Prostate gland (tissue), 2 donors: Measurements from ENCODE around the gene STARD9.

ENCODE experiments used
- POLR2A ChIP-seq: fragments of 450-650 bp; IDR thresholded peaks from one replicate; pipeline ENCODE4 v1.6.1; 2016; ENCODE audit warnings: antibody characterized with exemption, mild to moderate bottlenecking
- POLR2AphosphoS5 ChIP-seq: sonication (generic); formaldehyde crosslinking; IDR thresholded peaks from one replicate; pipeline ENCODE4 v1.6.1; 2017; ENCODE audit warnings: antibody characterized with exemption
- TF ChIP-seq, protein P1 (sequence below), 4 experiments: fragments of 200-600 bp in 2 of 4; fragments of 450-650 bp in 2 of 4; sonication (generic) in 2 of 4; IDR thresholded peaks; 1 replicate in 3 of 4; 2 replicates in 1 of 4; pipeline ENCODE4 v1.5.1; 2016 to 2019; ENCODE audit warnings: antibody characterized with exemption in 4 of 4, mild to moderate bottlenecking in 2 of 4, moderate library complexity in 2 of 4

GRCh38 chr15:42672444-42672843, 97.0 kb downstream of the STARD9 start:
- TF ChIP-seq POLR2A (no peak), POLR2AphosphoS5 (no peak)
- TF ChIP-seq, protein P1, sequence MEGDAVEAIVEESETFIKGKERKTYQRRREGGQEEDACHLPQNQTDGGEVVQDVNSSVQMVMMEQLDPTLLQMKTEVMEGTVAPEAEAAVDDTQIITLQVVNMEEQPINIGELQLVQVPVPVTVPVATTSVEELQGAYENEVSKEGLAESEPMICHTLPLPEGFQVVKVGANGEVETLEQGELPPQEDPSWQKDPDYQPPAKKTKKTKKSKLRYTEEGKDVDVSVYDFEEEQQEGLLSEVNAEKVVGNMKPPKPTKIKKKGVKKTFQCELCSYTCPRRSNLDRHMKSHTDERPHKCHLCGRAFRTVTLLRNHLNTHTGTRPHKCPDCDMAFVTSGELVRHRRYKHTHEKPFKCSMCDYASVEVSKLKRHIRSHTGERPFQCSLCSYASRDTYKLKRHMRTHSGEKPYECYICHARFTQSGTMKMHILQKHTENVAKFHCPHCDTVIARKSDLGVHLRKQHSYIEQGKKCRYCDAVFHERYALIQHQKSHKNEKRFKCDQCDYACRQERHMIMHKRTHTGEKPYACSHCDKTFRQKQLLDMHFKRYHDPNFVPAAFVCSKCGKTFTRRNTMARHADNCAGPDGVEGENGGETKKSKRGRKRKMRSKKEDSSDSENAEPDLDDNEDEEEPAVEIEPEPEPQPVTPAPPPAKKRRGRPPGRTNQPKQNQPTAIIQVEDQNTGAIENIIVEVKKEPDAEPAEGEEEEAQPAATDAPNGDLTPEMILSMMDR (IDR thresholded peaks at IDR 0.05) = no peak
